HG03439 (cell line): ENCODE data around the gene MINDY4.

ENCODE experiments used
- ATAC-seq: cut with Tn5 transposase; IDR thresholded peaks from one replicate; pipeline ENCODE4 v1.9.1; 2021; ENCODE audit warnings: mild to moderate bottlenecking, moderate library complexity; ENCODE audit not compliant: unreplicated experiment

The MINDY4 gene

DNA sequence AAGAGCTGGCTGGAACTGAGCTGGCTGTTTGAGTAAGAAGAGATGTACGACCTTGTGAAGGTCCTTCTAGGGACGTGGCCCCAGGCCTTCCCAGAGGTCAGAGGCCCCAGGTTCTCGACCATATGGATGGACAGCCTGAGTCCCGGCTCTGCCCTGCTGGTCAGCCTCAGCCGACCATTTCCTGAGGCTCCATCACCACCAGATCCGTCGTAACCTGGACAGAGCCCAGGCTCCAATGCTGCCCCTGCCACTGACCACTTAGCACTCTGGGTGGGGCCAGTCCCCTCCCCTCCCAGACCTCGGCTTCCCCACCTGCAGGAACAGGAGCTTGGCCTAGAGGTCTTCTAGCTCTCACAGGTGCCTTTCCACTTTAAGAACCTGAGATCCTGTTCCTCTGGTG lies 29.9 kb upstream of the MINDY4 start:
- no peak for ATAC-seq

GRCh38 chr7:30743371-30744074 lies 27.7 kb upstream of the MINDY4 start:
- no peak for ATAC-seq

DNA sequence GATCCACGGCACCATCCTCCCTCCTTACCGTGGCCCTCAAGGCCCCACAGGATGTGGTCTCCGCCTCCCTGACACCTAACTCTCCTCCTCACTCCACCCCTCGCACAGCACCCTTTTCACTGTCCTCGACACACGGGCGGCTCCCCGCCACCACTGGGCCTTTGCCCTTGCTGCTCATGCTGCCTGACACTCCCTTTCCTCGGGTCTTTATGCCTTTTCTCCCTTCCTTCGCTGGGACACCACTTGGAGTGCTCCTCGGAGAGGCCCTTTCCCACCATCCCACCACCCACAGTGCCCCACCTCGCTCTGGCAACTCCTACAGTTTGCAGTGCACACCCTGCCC lies 27.2 kb upstream of the MINDY4 start:
- ATAC-seq: no peak

DNA sequence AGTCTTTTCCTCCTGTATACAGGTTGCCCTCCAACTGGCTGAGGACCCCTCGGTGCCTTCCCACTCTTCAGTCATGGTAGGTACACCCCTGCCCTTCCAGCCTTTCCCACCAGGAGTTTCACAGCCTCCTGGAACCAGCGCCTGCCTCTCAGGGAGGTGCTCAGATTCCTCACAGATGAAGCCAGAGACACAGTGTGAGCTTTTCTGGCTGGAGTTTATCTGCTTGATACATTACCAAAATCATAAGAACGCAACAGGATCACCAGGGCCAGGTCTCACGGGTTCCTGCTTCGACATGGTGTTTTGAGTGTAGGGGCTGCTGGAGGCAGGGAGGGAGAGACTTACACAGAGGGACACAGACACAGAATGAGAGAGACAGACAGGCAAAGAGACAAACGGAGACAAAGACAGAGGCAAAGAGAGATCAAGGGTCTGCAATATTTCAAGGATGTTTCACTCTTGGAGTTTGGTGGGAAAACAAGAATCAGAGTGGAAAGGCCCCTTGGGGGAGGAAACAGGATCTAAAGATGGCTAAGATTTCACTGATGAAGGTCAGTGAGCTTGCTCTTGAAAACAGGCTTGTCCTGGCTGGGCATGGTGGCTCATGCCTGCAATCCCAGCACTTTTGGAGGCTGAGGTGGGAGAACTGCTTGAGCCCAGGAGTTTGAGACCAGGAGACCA lies 25.8 kb upstream of the MINDY4 start:
- ATAC-seq: no peak

- no peak for ATAC-seq
These were observed 21.2 kb upstream of the MINDY4 start for GRCh38 chr7:30750010-30750409.

DNA sequence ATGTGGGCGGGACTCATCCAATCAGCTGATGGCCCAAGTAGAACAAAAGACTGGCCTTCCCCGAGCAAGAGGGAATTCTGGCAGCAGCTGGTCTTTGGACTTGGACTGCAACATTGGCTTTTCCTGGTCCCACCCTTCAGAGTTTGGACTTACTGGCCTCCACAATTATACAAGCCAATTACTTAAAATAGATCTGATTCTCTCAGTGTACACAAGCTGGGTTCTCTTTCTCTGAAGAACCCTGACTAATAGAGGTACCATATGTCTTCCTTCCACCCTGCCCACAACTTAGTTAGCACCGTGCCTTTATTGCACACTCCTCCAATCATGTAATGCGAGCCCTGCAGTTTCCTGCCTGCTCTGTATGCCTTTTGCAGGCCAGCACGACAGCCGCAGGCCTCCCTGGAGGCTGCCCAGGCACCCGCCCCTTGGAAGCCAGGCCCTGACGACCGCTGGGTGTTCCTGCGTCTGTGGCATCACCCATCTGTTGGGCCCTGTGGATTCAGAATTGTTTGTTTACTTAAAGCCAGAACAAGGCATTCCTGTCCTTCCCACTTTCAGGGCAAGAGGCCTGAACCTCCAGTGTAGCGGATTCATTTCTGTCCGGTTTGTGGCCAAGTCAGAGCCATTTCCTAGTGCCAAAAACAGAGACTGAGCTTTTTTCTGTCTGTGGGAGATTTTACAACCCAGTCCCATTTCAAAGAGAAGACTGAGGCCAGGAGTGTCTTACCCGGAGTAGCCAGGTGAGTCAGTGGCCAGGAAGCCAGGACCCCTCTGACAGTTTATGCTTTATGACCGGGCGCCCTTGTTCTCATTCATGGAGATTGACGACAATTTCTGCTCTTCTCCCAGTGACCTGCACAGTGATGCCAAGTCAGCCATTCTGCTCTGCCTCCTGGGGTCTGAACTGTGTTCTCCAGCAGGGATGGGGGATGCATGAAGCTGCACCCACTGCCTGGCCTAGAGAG lies 20.2 kb upstream of the MINDY4 start:
- no peak for ATAC-seq

DNA sequence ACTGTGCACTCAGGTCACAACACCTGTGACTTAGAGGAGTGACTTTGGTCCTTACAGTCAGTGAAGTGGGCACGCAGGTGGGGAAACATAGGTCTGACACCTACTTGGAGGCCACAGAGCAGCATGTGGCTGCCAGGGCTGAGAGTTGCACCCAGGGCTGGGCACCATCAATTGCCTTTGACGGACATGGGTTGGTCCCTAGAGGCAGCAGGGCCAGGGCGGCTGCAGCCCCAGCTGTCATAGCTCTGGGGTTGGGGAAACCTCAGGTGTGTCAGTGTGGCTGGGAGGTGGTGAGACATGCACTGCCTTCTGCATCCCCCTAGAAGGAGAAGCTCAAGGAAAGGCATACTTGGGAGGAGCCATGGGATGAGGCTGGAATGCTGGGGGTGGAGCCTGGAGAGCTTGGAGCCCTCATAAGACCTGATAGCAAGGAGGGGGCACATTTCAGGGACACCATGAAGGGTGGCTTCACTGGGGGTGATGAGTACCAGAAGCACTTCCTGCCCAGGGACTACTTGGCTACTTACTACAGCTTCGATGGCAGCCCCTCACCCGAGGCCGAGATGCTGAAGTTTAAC lies 19.4 kb upstream of the MINDY4 start, which contains the start of gene INMT:
Gene INMT (plus strand): TSS at position 440 of the 578 bp plus-strand sequence. CDS start 16 bp downstream, at position 456.
- ATAC-seq: no peak

- no peak for ATAC-seq
These were observed 18.7 kb upstream of the MINDY4 start for GRCh38 chr7:30752484-30752883.

- no peak for ATAC-seq
These were observed 18.2 kb upstream of the MINDY4 start for GRCh38 chr7:30752979-30753378.

DNA sequence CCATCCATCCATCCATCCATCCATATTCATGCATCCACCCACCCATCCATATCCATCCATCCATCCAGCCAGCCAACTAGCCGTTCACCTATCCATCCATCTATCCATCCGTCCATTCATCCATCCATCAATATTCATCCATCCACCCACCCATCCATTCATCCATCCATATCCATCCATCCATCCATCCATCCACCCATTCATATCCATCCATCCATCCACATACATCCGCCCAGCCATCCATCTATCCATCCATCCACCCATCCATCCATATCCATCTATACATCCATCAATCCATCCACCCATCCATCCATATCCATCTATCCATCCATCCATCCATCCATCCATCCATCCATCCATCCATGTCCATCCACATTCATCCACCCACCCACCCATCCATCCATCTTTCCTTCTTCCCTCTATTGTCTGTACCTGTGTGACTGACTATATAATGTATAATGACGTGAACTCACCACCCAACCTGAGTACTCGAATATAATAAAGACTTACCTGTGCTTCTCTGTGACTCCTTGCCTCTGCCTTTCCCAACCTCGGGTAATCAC lies 16.8 kb upstream of the MINDY4 start:
- no peak for ATAC-seq

DNA sequence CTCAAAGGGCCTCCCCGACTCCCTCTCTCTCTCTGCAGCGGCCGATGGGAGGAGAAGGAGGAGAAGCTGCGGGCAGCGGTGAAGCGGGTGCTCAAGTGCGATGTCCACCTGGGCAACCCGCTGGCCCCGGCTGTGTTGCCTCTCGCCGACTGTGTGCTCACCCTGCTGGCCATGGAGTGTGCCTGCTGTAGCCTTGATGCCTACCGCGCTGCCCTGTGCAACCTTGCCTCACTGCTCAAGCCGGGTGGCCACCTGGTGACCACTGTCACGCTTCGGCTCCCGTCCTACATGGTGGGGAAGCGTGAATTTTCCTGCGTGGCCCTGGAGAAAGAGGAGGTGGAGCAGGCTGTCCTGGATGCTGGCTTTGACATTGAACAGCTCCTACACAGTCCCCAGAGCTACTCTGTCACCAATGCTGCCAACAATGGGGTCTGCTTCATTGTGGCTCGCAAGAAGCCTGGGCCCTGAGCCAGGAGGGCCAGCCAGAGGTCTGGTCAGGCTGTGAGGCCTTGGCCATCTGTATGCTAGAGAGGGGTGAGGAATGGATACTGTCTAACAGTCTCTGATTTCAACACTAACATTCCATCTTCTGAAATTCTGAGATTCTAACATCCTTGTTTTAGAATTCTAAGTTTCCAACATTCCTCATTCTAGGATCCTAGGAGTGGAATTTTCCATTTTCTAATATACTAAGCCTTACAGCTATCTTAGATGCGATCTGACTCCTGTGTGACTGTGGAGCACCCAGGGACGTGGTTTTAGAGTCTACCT lies 15.6 kb upstream of the MINDY4 start:
- no peak for ATAC-seq

DNA sequence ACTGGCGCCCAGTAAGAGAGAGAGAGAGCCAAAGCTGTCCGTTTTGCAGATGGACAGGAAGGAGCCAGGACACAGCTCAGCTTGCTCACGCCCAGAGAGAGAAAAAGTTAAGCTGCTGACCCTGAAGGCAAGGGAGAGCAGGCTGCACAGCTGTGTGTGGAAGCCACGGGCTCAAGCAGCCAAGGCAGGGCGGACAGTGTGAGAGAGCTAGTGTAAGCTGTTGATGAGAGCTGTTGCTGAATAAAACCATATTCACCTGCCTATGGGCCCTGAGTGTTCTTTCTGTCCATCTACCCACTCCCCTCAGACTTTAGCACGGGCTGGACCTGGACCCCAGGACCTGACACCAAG lies 13.9 kb upstream of the MINDY4 start:
- ATAC-seq: no peak

DNA sequence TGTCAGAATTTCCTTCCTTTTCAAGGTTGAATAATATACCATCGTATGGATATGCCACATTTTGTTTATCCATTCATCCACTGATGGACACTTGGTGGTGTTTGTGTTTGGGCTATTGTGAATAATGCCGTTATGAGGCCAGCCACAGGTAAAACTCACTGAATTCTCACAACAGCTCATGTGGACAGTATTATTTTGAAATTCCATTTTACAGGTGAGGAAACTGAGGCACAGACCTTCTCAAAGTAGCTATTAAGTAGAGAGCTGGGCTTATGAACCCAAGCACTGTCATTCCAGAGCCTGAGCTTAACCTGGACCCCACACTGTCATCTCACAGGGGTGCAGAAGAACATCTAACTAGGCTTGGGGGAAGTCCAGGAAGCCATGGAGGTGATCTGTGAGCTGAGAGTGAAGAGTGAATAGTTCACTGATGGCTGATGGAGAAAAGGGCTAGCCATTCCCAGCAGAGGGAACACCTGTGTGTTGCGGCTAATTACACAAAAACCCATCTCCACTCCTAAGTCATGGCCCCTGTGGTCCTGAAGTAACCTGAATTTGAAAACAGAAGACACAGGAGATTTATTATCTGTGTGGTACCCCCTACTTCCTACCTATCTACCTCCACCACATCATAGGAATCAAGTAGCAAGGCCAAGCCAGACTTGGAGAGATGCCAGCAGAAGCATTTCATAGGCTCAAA lies 10.6 kb upstream of the MINDY4 start:
- no peak for ATAC-seq

DNA sequence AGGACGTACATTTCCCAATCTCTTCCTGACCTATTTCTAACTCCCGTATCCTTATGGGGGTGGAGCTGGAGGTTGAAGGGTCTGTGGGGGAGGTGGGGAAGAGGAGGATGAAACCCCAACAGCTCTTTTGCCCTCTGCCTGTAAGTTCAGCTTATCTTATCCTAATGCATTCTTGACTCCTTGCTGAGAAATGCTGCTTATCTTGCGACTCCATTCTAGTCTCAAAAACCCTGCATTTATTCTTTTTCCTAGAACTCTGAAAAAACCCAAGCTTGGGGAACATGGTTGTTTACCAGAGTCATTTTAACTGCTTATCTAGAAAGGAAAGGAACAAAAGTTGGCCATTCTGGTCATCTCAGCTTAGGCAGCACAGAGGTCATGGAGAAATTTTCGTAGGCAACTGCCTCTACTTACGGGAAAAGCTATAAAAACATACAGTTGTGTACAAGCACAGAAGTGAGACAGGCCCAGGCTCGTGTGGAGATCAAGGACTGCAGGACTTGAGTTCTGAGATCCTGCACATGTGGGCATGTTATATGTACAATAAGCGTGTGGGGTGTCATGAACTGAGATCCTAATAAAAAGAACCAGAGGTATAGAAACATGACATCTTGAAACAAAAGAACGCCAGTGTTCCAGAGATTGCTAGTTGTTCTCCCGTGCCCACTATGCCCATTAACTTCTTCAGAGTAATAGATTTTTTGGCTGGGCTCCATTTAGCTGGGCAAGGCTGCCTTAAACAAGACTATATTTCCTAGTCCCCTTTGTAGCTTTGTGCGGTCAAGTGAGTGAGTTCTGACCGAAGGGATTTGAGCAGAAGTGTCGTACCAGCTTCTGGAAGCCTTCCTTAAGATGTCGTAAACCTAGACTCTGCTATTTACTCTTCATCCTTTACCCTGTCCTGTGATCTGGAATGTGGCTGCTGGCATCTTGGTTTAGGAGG lies 9.7 kb upstream of the MINDY4 start:
- ATAC-seq: no peak

DNA sequence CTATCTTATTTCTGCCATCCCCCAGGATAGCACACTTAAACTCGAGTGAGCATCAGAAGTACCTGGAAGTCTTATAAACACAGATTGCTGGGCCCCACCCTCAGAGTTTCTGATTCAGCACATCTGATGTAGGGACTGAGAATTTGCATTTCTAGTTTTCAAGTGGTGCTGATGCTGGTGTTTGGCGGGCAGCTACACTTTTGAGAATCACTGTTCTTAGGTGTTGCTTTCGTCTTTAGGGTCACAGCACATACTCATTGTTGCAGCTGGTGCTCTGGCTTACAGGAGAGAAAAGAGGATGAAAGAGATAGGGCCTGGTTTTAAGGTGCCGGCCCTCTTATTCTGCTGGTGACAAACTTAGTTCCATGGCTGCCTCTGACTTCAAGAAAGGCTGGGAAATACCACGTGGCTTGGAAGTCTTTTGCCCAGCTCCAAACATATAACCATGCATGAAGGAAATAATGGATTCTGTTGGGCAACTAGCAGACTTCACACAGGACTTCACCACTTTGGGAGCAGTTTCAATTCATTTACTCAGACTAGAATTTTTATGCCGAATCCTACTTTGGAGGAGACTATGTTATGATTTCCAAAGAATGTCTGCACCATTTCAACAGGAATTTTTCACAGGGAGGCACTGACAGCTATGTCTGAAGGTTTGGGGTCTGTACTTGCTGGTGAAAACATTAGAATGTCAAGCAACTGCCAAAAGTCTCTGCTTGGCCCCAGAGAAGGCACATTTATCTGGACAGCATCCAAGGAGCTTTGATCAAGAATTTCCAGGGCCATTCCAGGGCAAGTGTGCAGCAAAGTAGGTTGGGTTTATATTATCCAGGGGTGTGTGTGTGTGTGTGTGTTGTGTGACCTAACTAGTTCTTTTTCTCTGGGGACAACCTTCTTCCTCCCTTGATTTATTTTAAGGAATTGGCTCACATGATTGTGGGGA lies 6.9 kb upstream of the MINDY4 start:
- ATAC-seq: peak; percentile 92

DNA sequence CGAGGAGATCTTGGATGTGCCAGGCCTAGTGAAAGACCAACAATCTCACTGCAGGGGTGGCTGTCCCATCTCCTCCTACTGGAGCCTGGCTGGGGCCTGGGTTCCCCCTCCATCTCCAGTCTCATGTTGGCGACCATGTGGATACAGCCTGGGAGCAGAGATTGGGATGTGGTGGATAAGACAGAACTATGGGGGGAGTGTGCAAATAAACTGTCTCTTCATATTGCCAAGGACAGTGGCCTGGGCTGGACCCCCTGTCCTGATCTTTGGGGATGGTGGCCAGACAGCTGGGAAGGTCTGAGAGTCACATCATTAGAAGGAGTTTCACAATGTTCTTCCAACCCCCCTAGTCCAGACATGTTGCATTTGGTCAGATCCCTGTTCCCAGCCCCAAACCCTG lies 5.8 kb upstream of the MINDY4 start:
- ATAC-seq: no peak

- ATAC-seq: no peak
These were observed 408 bp upstream of the MINDY4 start for GRCh38 chr7:30770845-30771173.
